Fibroblast of mammary gland (primary cell): ENCODE data around the gene MAP3K14.
A peak's percentile ranks its signal among the peaks of the same experiment; 100 is the strongest.

Experiments
- DNase-seq: peaks from one replicate; pipeline ENCODE4 v3.0.0-alpha.2; 2010; ENCODE audit warnings: low read depth
- H3K4me3 ChIP-seq: 2 replicates; pipeline ENCODE4 v1.5.1; 2011; ENCODE audit warnings: low read depth, mild to moderate bottlenecking, low read length, moderate library complexity; ENCODE audit not compliant: control insufficient read depth
- TF ChIP-seq, protein P1 (sequence below): conservative IDR thresholded peaks from 2 replicates; pipeline ENCODE4 v1.5.1; 2011; ENCODE audit warnings: low read depth, low read length, inconsistent platforms; ENCODE audit not compliant: control insufficient read depth, insufficient read depth

The MAP3K14 gene

DNA sequence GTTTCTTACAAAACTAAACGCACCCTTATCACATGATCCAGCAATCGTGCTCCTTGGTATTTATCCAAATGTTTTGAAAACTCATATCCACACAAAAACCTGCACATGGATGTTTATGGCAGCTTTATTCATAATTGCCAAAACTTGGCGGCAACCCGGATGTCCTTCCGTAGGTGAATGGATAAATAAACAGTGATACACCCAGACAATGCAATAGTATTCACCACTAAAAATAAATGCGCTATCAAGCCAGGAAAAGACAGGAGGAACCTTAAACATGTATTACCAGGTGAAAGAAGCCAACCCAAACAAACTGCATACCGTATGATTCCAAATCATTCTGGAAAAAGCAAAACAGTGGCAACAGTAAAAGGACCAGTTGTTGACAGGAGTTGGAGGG, 64.9 kb downstream of the MAP3K14 start:
- DNase-seq, result no peak
- no peak overlapping the region for H3K4me3 ChIP-seq
- TF ChIP-seq, protein P1, sequence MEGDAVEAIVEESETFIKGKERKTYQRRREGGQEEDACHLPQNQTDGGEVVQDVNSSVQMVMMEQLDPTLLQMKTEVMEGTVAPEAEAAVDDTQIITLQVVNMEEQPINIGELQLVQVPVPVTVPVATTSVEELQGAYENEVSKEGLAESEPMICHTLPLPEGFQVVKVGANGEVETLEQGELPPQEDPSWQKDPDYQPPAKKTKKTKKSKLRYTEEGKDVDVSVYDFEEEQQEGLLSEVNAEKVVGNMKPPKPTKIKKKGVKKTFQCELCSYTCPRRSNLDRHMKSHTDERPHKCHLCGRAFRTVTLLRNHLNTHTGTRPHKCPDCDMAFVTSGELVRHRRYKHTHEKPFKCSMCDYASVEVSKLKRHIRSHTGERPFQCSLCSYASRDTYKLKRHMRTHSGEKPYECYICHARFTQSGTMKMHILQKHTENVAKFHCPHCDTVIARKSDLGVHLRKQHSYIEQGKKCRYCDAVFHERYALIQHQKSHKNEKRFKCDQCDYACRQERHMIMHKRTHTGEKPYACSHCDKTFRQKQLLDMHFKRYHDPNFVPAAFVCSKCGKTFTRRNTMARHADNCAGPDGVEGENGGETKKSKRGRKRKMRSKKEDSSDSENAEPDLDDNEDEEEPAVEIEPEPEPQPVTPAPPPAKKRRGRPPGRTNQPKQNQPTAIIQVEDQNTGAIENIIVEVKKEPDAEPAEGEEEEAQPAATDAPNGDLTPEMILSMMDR, result no peak

DNA sequence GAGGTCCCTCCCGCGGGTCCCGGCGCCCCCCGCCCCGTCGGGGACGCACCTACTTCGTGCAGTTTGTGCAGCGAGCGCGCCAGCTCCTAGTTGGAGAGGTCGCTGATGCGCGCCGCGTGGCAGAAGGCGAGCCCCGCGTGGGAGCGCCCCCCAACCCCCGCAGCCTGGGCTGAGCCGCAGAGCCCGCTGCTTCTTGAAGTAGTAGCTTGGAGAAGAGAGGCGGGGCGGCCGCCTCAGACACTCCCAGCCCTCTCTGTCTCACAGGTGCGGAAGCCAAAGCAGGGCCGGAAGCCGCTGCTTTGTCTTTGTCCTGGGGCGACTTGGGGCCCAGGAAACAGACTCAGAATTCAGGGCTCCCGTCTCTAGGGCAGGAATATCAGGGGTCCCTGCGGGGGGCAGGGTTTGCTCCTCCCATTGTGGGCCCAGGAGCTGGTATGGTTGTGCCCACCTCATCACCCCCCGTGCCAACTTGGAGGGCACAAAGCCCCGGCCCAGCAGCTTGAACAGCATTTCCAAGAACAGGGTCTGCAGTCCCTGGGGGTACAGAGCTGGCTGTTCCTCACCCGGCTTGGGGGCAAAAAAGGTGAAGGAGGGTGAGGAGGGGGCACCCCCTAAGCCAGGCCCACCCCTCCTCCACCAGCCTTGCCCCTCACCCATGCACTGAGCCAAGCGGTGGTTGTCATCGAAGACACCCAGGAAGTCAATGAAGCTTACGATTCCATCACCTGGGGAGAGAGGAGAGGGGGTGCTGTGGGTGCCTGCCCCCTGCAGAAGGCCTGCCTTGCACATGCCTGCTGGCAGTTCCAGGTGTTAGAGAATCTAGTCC, 68.5 kb downstream of the MAP3K14 start:
- TF ChIP-seq, protein P1, result no peak
- peak overlapping the region; percentile 47 for H3K4me3 ChIP-seq
- no peak for DNase-seq

DNA sequence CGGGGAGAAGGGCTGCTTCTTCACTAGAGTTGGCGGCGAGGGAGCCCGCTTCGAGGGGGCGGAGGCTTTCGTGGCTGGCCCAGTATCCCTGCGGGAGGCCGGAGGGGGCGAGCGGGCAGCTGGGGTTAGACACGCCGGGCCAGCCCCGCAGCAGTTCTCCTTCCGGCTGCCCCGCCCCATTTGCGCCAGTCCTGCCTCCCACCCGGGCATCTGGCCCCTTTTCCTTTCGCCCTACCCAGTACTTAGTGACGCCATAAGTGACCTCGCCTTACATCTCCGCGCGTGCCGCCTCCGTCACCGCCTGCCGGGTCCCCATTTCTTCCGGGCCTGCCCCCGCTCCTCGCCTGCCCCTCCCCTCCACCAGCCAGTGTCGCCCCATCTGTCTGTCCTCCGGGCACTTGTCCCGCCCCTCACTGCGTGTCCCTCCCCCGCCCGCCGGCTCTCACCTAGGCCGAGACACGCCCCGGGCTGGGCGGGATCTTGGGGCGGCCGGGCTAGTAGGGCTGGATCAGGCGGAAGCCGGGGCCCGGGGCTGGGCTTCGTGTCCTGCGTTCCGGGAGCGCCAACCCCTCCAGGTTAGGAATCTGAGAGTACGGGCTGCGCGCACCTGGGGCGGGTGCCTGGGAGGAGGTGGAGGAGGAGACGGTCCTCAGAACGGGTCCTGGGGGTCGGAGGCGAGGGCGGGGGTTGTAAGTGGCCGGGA, 69.2 kb downstream of the MAP3K14 start:
- peak overlapping the region; percentile 47 for H3K4me3 ChIP-seq
- peak; percentile 77 for DNase-seq
- TF ChIP-seq, protein P1, result no peak

DNA sequence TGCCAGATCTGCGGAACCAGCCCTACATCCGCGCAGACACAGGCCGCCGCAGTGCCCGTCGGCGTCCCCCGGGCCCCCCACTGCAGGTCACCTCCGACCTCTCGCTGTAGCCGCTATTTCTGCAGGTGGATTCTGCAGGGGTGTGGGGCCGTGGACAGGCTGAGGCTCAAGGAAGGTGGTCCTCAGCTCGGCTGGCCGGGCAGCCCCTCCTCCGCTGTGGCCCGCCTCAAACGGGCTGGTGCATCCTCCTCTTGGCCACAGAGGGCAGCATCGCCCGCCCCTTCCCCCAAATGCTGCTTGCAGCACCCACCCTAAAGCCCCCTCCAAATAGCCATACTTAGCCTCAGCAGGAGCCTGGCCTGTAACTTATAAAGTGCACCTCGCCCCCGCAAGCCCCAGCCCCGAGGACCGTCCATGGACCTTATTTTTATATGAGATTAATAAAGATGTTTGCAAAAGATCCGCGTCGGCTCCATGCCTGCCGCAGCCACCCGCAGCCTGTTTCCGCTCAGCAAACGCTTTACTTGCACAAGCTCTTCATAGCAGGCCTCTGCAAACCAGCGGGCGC, 69.9 kb downstream of the MAP3K14 start:
- H3K4me3 ChIP-seq, result peak overlapping the region; percentile 47
- no peak for DNase-seq
- TF ChIP-seq, protein P1, result peak; percentile 40

DNA sequence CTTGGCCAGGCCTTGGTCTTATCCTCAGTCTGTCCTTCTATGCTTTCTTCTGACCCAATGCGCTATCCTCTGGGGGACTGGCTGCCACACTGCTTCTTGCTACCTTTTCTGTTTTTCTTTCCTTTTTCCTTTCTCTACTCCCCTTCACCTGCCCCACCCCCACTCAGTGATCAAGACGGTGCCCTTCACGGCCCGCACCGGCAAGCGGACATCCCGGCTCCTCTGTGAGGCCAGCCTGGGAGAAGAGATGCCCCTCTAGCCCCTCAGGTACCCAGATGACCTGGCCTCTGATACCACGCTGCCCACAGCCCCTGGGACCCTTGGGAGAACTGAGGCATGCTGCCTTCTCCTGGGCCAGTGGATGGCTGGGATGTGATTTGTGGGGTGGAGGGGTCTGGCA, 70.5 kb downstream of the MAP3K14 start:
- TF ChIP-seq, protein P1, result no peak
- DNase-seq, result no peak
- H3K4me3 ChIP-seq, result no peak overlapping the region

DNA sequence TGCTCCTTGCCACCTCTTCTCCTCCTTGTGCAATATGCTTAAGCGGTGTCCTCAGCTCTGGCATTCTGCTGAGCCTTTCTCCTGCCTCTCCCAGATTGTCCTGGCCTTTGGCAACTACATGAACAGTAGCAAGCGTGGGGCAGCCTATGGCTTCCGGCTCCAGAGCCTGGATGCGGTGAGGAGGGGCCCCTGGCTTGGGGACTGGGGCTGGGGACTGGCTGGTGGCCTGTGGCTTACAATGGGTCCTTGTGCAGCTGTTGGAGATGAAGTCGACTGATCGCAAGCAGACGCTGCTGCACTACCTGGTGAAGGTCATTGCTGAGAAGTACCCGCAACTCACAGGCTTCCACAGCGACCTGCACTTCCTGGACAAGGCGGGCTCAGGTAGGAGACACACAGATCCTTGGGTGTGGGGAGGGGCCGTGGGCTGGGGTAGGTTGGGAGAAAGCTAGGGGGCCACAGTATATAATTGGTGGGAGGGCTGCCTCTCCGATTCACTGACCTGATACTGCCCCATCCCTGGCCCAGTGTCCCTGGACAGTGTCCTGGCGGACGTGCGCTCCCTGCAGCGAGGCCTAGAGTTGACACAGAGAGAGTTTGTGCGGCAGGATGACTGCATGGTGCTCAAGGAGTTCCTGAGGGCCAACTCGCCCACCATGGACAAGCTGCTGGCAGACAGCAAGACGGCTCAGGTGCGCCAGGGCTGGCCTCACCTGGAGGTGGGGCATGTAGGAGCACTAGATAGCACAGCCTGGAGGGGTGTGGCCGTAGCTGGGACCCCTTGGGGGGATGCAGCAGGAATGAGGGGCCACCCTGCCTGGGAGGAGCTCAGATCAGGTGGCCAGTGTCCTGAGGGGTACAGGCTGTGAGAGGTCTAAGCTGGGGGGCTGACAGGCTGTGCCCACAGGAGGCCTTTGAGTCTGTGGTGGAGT, 71.8 kb downstream of the MAP3K14 start:
- no peak for DNase-seq
- H3K4me3 ChIP-seq, result no peak overlapping the region
- TF ChIP-seq, protein P1, result no peak
